BLaER1 (cell line): ENCODE results near the gene EDN3.

Experiments
- H3K27ac ChIP-seq: shearing (Covaris generic); formaldehyde crosslinking; 2 replicates; pipeline ENCODE4 v1.8.1; 2022
- H3K27me3 ChIP-seq: shearing (Covaris generic); formaldehyde crosslinking; 2 replicates; pipeline ENCODE4 v1.8.1; 2022
- H3K36me3 ChIP-seq: shearing (Covaris generic); formaldehyde crosslinking; 2 replicates; pipeline ENCODE4 v1.8.1; 2022
- H3K4me1 ChIP-seq: shearing (Covaris generic); formaldehyde crosslinking; 2 replicates; pipeline ENCODE4 v1.8.1; 2022
- H3K4me2 ChIP-seq: shearing (Covaris generic); formaldehyde crosslinking; 2 replicates; pipeline ENCODE4 v1.8.1; 2022
- H3K4me3 ChIP-seq: shearing (Covaris generic); formaldehyde crosslinking; 2 replicates; pipeline ENCODE4 v1.8.1; 2022
- H3K9ac ChIP-seq: shearing (Covaris generic); formaldehyde crosslinking; 2 replicates; pipeline ENCODE4 v1.8.1; 2022
- H3K9me3 ChIP-seq: shearing (Covaris generic); formaldehyde crosslinking; 2 replicates; pipeline ENCODE4 v1.8.1; 2022
- H4K20me1 ChIP-seq: shearing (Covaris generic); formaldehyde crosslinking; 2 replicates; pipeline ENCODE4 v1.8.1; 2022
- Cebpa-rat ChIP-seq: shearing (Covaris generic); IDR thresholded peaks from 2 replicates; pipeline ENCODE4 v1.8.1; 2022

The EDN3 gene

GRCh38 chr20:59273739-59274357 is 26.6 kb upstream of the EDN3 start:
- Histone ChIP-seq H3K27ac (peak overlapping the region; percentile 63), H3K4me2 (peak overlapping the region; percentile 83), H3K27me3 (no peaks in the 10 kb centered on the region), H3K36me3 (no peaks in the 10 kb centered on the region), H3K4me1 (peaks cover 76% of the 10 kb centered on the region), H3K4me3 (peak overlapping the region; percentile 15; the same call in 1 of the 2 replicates), H3K9ac (peak overlapping the region; percentile 56; the same call in 1 of the 2 replicates), H3K9me3 (no peaks in the 10 kb centered on the region), H4K20me1 (no peaks in the 10 kb centered on the region)
- TF ChIP-seq Cebpa-rat, result no peak

- H3K27ac ChIP-seq, result no peak overlapping the region; the same call in 1 of the 2 replicates
- H3K4me2 ChIP-seq, result peak overlapping the region; percentile 79
- H4K20me1 ChIP-seq, result no peaks in the 10 kb centered on the region
- H3K9me3 ChIP-seq, result no peaks in the 10 kb centered on the region
- no peaks in the 10 kb centered on the region for H3K27me3 ChIP-seq
- no peaks in the 10 kb centered on the region for H3K36me3 ChIP-seq
- peaks cover 76% of the 10 kb centered on the region for H3K4me1 ChIP-seq
- TF ChIP-seq Cebpa-rat, result no peak
- no peak overlapping the region for H3K4me3 ChIP-seq
- no peak overlapping the region for H3K9ac ChIP-seq
Observed at GRCh38 chr20:59276938-59277337, 23.5 kb upstream of the EDN3 start.

GRCh38 chr20:59284470-59284869 is 15.9 kb upstream of the EDN3 start:
- Histone ChIP-seq H3K27ac (no peak overlapping the region), H3K27me3 (no peaks in the 10 kb centered on the region), H3K36me3 (no peaks in the 10 kb centered on the region)

GRCh38 chr20:59289994-59290393 is 10.4 kb upstream of the EDN3 start:
- Histone ChIP-seq H3K27me3 (no peaks in the 10 kb centered on the region), H3K36me3 (no peaks in the 10 kb centered on the region), H3K9me3 (peaks cover 14% of the 10 kb centered on the region), H3K27ac (no peak overlapping the region), H3K4me3 (no peak overlapping the region), H3K4me2 (no peak overlapping the region), H4K20me1 (no peaks in the 10 kb centered on the region), H3K4me1 (no peaks in the 10 kb centered on the region), H3K9ac (no peak overlapping the region)
- no peak for TF ChIP-seq Cebpa-rat

More at GRCh38 chr20:59284470-59284869, 15.9 kb upstream of the EDN3 start:
- no peak for TF ChIP-seq Cebpa-rat
- Histone ChIP-seq H3K9ac (no peak overlapping the region), H3K4me2 (no peak overlapping the region), H4K20me1 (no peaks in the 10 kb centered on the region), H3K4me1 (peaks cover 6% of the 10 kb centered on the region), H3K4me3 (no peak overlapping the region), H3K9me3 (peaks cover 14% of the 10 kb centered on the region)

- no peak overlapping the region for H3K4me2 ChIP-seq
- H3K27ac ChIP-seq, result no peak overlapping the region
- H3K9ac ChIP-seq, result no peak overlapping the region
- no peak overlapping the region for H3K4me3 ChIP-seq
- no peaks in the 10 kb centered on the region for H3K36me3 ChIP-seq
- no peaks in the 10 kb centered on the region for H4K20me1 ChIP-seq
- no peaks in the 10 kb centered on the region for H3K27me3 ChIP-seq
- H3K4me1 ChIP-seq, result no peaks in the 10 kb centered on the region
- no peaks in the 10 kb centered on the region for H3K9me3 ChIP-seq
- no peak for TF ChIP-seq Cebpa-rat
Observed at GRCh38 chr20:59291740-59292383, 8.5 kb upstream of the EDN3 start.

GRCh38 chr20:59295531-59295930 is 4.9 kb upstream of the EDN3 start:
- TF ChIP-seq Cebpa-rat, result no peak
- Histone ChIP-seq H3K9ac (no peak overlapping the region), H4K20me1 (no peaks in the 10 kb centered on the region), H3K4me2 (no peak overlapping the region), H3K36me3 (no peaks in the 10 kb centered on the region), H3K4me1 (peaks cover 6% of the 10 kb centered on the region; the same call in 1 of the 2 replicates), H3K9me3 (no peaks in the 10 kb centered on the region), H3K27me3 (no peaks in the 10 kb centered on the region), H3K4me3 (no peak overlapping the region), H3K27ac (no peak overlapping the region)

GRCh38 chr20:59297686-59298085 is 2.7 kb upstream of the EDN3 start:
- no peaks in the 10 kb centered on the region for H3K9me3 ChIP-seq
- no peak overlapping the region for H3K9ac ChIP-seq
- no peaks in the 10 kb centered on the region for H3K27me3 ChIP-seq
- no peaks in the 10 kb centered on the region for H4K20me1 ChIP-seq
- H3K36me3 ChIP-seq, result no peaks in the 10 kb centered on the region
- no peak overlapping the region for H3K4me2 ChIP-seq
- TF ChIP-seq Cebpa-rat, result no peak
- H3K4me3 ChIP-seq, result no peak overlapping the region
- no peak overlapping the region for H3K27ac ChIP-seq
- H3K4me1 ChIP-seq, result peaks cover 6% of the 10 kb centered on the region; the same call in 1 of the 2 replicates

GRCh38 chr20:59299945-59300332 is 472 bp upstream of the EDN3 start:
- H3K27ac ChIP-seq, result no peak overlapping the region
- no peak for TF ChIP-seq Cebpa-rat
- no peak overlapping the region for H3K4me3 ChIP-seq
- peak overlapping the region; percentile 7; the same call in 1 of the 2 replicates for H3K4me2 ChIP-seq
- H3K4me1 ChIP-seq, result peaks cover 6% of the 10 kb centered on the region; the same call in 1 of the 2 replicates
- no peak overlapping the region for H3K9ac ChIP-seq
- no peaks in the 10 kb centered on the region for H3K36me3 ChIP-seq
- H3K27me3 ChIP-seq, result no peaks in the 10 kb centered on the region
- no peaks in the 10 kb centered on the region for H4K20me1 ChIP-seq
- no peaks in the 10 kb centered on the region for H3K9me3 ChIP-seq

GRCh38 chr20:59301343-59302007 is 1.1 kb downstream of the EDN3 start:
- no peaks in the 10 kb centered on the region for H3K36me3 ChIP-seq
- H4K20me1 ChIP-seq, result no peaks in the 10 kb centered on the region
- H3K4me3 ChIP-seq, result no peak overlapping the region
- H3K9me3 ChIP-seq, result no peaks in the 10 kb centered on the region
- TF ChIP-seq Cebpa-rat, result no peak
- H3K27me3 ChIP-seq, result no peaks in the 10 kb centered on the region
- H3K27ac ChIP-seq, result no peak overlapping the region
- H3K4me2 ChIP-seq, result no peak overlapping the region
- H3K9ac ChIP-seq, result no peak overlapping the region
- H3K4me1 ChIP-seq, result peaks cover 6% of the 10 kb centered on the region; the same call in 1 of the 2 replicates
